ENCODE data around the gene MVB12A.

- TF ChIP-seq CTCF (IDR thresholded peaks at IDR 0.05; ENCODE audit: extremely low read depth in 1 of 2, insufficient read depth in 1 of 2, low read depth in 1 of 2, low read length in 2 of 2) (no peak), POLR2AphosphoS5 (IDR thresholded peaks at IDR 0.05; ENCODE audit: insufficient read depth, low read depth, low read length) (no peak), POLR2A (IDR thresholded peaks at IDR 0.05; ENCODE audit: low read depth, low read length) (no peak)
Observed at GRCh38 chr19:17406887-17407196, 13.0 kb upstream of the MVB12A start.
